SK-N-MC (cell line): ENCODE data around the gene SDF2.
"Not testable (repeated sequence)": the region's sequence is repeated elsewhere in the genome, so short reads cannot be mapped to it uniquely, and the experiment has no call there.

Experiments used
- DNase-seq: peaks from one replicate; pipeline ENCODE4 v3.0.0-alpha.2; 2011; ENCODE audit warnings: low read depth, low spot score
- H3K27ac ChIP-seq: fragments of 200-600 bp; sonication (generic); 2 replicates; pipeline ENCODE4 v1.5.1; 2016; ENCODE audit warnings: mixed run types
- H3K36me3 ChIP-seq: fragments of 200-600 bp; sonication (generic); 2 replicates; pipeline ENCODE4 v1.6.1; 2017; ENCODE audit warnings: antibody characterized with exemption, low read length, mixed read lengths; ENCODE audit not compliant: insufficient read depth
- H3K4me3 ChIP-seq: fragments of 200-600 bp; sonication (generic); 2 replicates; pipeline ENCODE4 v1.5.1; 2016
- H3K9ac ChIP-seq: fragments of 200-600 bp; sonication (generic); 2 replicates; pipeline ENCODE4 v1.8.0; 2017; ENCODE audit warnings: mixed run types, mixed read lengths; ENCODE audit not compliant: insufficient read length
- H3K9me3 ChIP-seq: fragments of 200-600 bp; sonication (generic); 2 replicates; pipeline ENCODE4 v1.6.1; 2017; ENCODE audit warnings: low read depth, mild to moderate bottlenecking, antibody characterized with exemption, low read length, moderate library complexity, mixed read lengths
- EZH2 ChIP-seq: fragments of 200-600 bp; sonication (generic); IDR thresholded peaks from one replicate; pipeline ENCODE4 v1.6.1; 2017; ENCODE audit warnings: antibody characterized with exemption
- FOXP2 ChIP-seq: optimal IDR thresholded peaks from 2 replicates; pipeline ENCODE3; 2011; ENCODE audit warnings: mild to moderate bottlenecking, moderate library complexity; ENCODE audit not compliant: insufficient read depth; ENCODE audit errors: extremely low read length, control extremely low read depth
- POLR2AphosphoS5 ChIP-seq: IDR thresholded peaks from 2 replicates; pipeline ENCODE4 v1.6.1; 2012; ENCODE audit warnings: mild to moderate bottlenecking, low read depth, low read length, borderline replicate concordance

Gene SDF2

GRCh38 chr17:28612936-28613872 lies 48.5 kb downstream of the SDF2 start:
- H3K9ac ChIP-seq = no peak overlapping the region
- H3K36me3 ChIP-seq = peaks cover 44% of the 10 kb centered on the region
- H3K9me3 ChIP-seq = no peaks in the 10 kb centered on the region
- H3K27ac ChIP-seq = no peak overlapping the region
- TF ChIP-seq POLR2AphosphoS5 (no peak), EZH2 (no peak), FOXP2 (no peak)
- no peak overlapping the region for H3K4me3 ChIP-seq
- no peak for DNase-seq

- peaks cover 40% of the 10 kb centered on the region for H3K36me3 ChIP-seq
- H3K4me3 ChIP-seq = no peak overlapping the region
- H3K9me3 ChIP-seq = no peaks in the 10 kb centered on the region
- DNase-seq = no peak
- no peak overlapping the region for H3K27ac ChIP-seq
- TF ChIP-seq POLR2AphosphoS5 = no peak
- no peak for TF ChIP-seq FOXP2
- TF ChIP-seq EZH2 = no peak
- no peak overlapping the region for H3K9ac ChIP-seq
Measured at GRCh38 chr17:28612531-28612930, 49.2 kb downstream of the SDF2 start.

GRCh38 chr17:28610376-28610775 lies 51.3 kb downstream of the SDF2 start:
- Histone ChIP-seq H3K36me3 (peaks cover 19% of the 10 kb centered on the region), H3K27ac (0 out of 2 replicates have a peak overlapping the region, but pooled peaks have one; percentile 36), H3K4me3 (no peak overlapping the region), H3K9me3 (no peaks in the 10 kb centered on the region), H3K9ac (no peak overlapping the region)
- DNase-seq = no peak
- TF ChIP-seq EZH2 (no peak), FOXP2 (no peak), POLR2AphosphoS5 (no peak)

GRCh38 chr17:28604031-28604430 lies 57.7 kb downstream of the SDF2 start:
- H3K27ac ChIP-seq, H3K4me3 ChIP-seq, H3K9me3 ChIP-seq, H3K9ac ChIP-seq, DNase-seq, H3K36me3 ChIP-seq: not testable (repeated sequence)

- Histone ChIP-seq H3K9me3 (no peaks in the 10 kb centered on the region), H3K27ac (peak overlapping the region; percentile 83), H3K36me3 (peaks cover 20% of the 10 kb centered on the region), H3K9ac (peak overlapping the region; percentile 74), H3K4me3 (peak overlapping the region; percentile 100)
- no peak for TF ChIP-seq POLR2AphosphoS5
- TF ChIP-seq EZH2 = no peak
- no peak for TF ChIP-seq FOXP2
- peak; percentile 34 for DNase-seq
Measured at GRCh38 chr17:28599311-28600184, 62.2 kb downstream of the SDF2 start.

- Histone ChIP-seq H3K9ac (peak within 1 kb of the TSS; percentile 98), H3K9me3 (no peaks in the 10 kb centered on the region), H3K4me3 (peak within 1 kb of the TSS; percentile 100), H3K36me3 (peaks cover 21% of the 10 kb centered on the region), H3K27ac (peak within 1 kb of the TSS; percentile 83)
- DNase-seq = peak; percentile 42
- no peak for TF ChIP-seq FOXP2
- peak; percentile 82 for TF ChIP-seq POLR2AphosphoS5
Measured at GRCh38 chr17:28598799-28599310, 62.9 kb downstream of the SDF2 start, which contains the start of gene SPAG5. Gene SPAG5 (minus strand): TSS chr17:28599025. CDS start chr17:28598946, 79 bp downstream.

- no peak for TF ChIP-seq FOXP2
- TF ChIP-seq EZH2 = no peak
- peak overlapping the region; percentile 98 for H3K9ac ChIP-seq
- H3K27ac ChIP-seq = peak overlapping the region; percentile 82
- no peak for DNase-seq
- peak overlapping the region; percentile 100 for H3K4me3 ChIP-seq
- no peaks in the 10 kb centered on the region for H3K9me3 ChIP-seq
- peaks cover 22% of the 10 kb centered on the region for H3K36me3 ChIP-seq
Measured at GRCh38 chr17:28598389-28598788, 63.3 kb downstream of the SDF2 start.
